ENCODE results near the gene ATP10A.

Gene ATP10A

GRCh38 chr15:25683415-25683814 lies 179.7 kb downstream of the ATP10A start:
- no peak for DNase-seq (ENCODE audit: low read depth, low spot score)

GRCh38 chr15:25682340-25682739 lies 180.8 kb downstream of the ATP10A start:
- DNase-seq (ENCODE audit: low read depth, low spot score) = no peak

- no peak for DNase-seq (ENCODE audit: low read depth, low spot score)
Measured at GRCh38 chr15:25680686-25681025, 182.5 kb downstream of the ATP10A start.

GRCh38 chr15:25679964-25680685 lies 183.0 kb downstream of the ATP10A start:
- no peak for DNase-seq (ENCODE audit: low read depth, low spot score)

- DNase-seq (ENCODE audit: low read depth, low spot score) = no peak
Measured at GRCh38 chr15:25679492-25679891, 183.6 kb downstream of the ATP10A start.

GRCh38 chr15:25678500-25678855 lies 184.6 kb downstream of the ATP10A start:
- no peak for DNase-seq (ENCODE audit: low read depth, low spot score)

- no peak for DNase-seq (ENCODE audit: low read depth, low spot score)
Measured at GRCh38 chr15:25677719-25678499, 185.2 kb downstream of the ATP10A start.

GRCh38 chr15:25676070-25676469 lies 187.1 kb downstream of the ATP10A start:
- DNase-seq (ENCODE audit: low read depth, low spot score) = no peak

GRCh38 chr15:25675396-25675795 lies 187.7 kb downstream of the ATP10A start:
- DNase-seq (ENCODE audit: low read depth, low spot score) = no peak

GRCh38 chr15:25674913-25675312 lies 188.2 kb downstream of the ATP10A start:
- no peak for DNase-seq (ENCODE audit: low read depth, low spot score)

GRCh38 chr15:25673972-25674371 lies 189.2 kb downstream of the ATP10A start:
- no peak for DNase-seq (ENCODE audit: low read depth, low spot score)

GRCh38 chr15:25673351-25673750 lies 189.8 kb downstream of the ATP10A start:
- no peak for DNase-seq (ENCODE audit: low read depth, low spot score)

- DNase-seq (ENCODE audit: low read depth, low spot score) = no peak
Measured at GRCh38 chr15:25671132-25671531, 192.0 kb downstream of the ATP10A start.

- DNase-seq (ENCODE audit: low read depth, low spot score) = no peak
Measured at GRCh38 chr15:25670621-25671020, 192.5 kb downstream of the ATP10A start.

GRCh38 chr15:25670025-25670554 lies 193.0 kb downstream of the ATP10A start:
- DNase-seq (ENCODE audit: low read depth, low spot score) = no peak

GRCh38 chr15:25668901-25669300 lies 194.2 kb downstream of the ATP10A start:
- DNase-seq (ENCODE audit: low read depth, low spot score) = no peak

GRCh38 chr15:25668236-25668795 lies 194.8 kb downstream of the ATP10A start:
- no peak for DNase-seq (ENCODE audit: low read depth, low spot score)

GRCh38 chr15:25667829-25668228 lies 195.3 kb downstream of the ATP10A start:
- DNase-seq (ENCODE audit: low read depth, low spot score) = no peak

- DNase-seq (ENCODE audit: low read depth, low spot score) = no peak
Measured at GRCh38 chr15:25665913-25666312, 197.2 kb downstream of the ATP10A start.

GRCh38 chr15:25664761-25665160 lies 198.4 kb downstream of the ATP10A start:
- no peak for DNase-seq (ENCODE audit: low read depth, low spot score)

GRCh38 chr15:25663515-25663914 lies 199.6 kb downstream of the ATP10A start:
- no peak for DNase-seq (ENCODE audit: low read depth, low spot score)

GRCh38 chr15:25661898-25662297 lies 201.2 kb downstream of the ATP10A start:
- no peak for DNase-seq (ENCODE audit: low read depth, low spot score)

GRCh38 chr15:25659251-25659650 lies 203.9 kb downstream of the ATP10A start:
- DNase-seq (ENCODE audit: low read depth, low spot score) = no peak

All from activated CD4-positive, CD25-positive, alpha-beta regulatory T cell treated with anti-CD3 and anti-CD28 coated beads, Interleukin-2, amount 50 U/mL, for 16 hours (primary cell).